K562 (cell line): Measurements from ENCODE around the gene ZNF479. TPM values are rescaled to one million over a fixed set of nuclear protein-coding genes. Genes with fewer than 3 reads are reported as not detected.
A peak's percentile ranks its signal among the peaks of the same experiment; 100 is the strongest.

Source experiments
- ATAC-seq: fragments of 200-7000 bp; cut with Tn5 transposase; 3 replicates; pipeline ENCODE4 v1.9.1; 2020; ENCODE audit warnings: moderate library complexity
- BruUV-seq: library from RNA; stranded (reverse); fragments of 400-500 nt; replicated peaks from 2 replicates; lab custom pipeline; 2021; lab: Mats Ljungman, UMichigan
- CTCF ChIA-PET: fragments of 300-600 bp; formaldehyde crosslinking; extraction: SDS; loops from one replicate; lab custom pipeline; 2021; ENCODE audit warnings: low intra/inter-chr PET ratio; lab: Yijun Ruan, JAX
- POLR2A ChIA-PET: fragments of 300-600, 350-650 bp; sonication (Branson Sonifier 250); formaldehyde crosslinking; extraction: SDS; loops from one replicate; lab custom pipeline; 2021; ENCODE audit warnings: antibody characterized with exemption, inconsistent platforms; lab: Yijun Ruan, JAX
- DNase-seq, 4 experiments: peaks; one replicate each; pipeline versions ENCODE4 v3.0.0 to v3.0.0-alpha.2; 2011 to 2018; ENCODE audit warnings: low spot score in 3 of 4, mixed read lengths in 3 of 4; ENCODE audit errors: extremely low read depth in 1 of 4
- FAIRE-seq: peaks from 2 replicates; lab custom pipeline; 2011; peaks lifted over from hg19 to GRCh38; lab: Jason Lieb, UNC
- H2AFZ ChIP-seq: 2 replicates; pipeline ENCODE4 v1.6.0; 2011; ENCODE audit warnings: low read depth, low read length, control low read depth, inconsistent platforms
- H3K27ac ChIP-seq: fragments of 200-600 bp; 3 replicates; pipeline ENCODE4 v1.8.0; 2011; ENCODE audit warnings: low read depth, mild to moderate bottlenecking, control low read depth, inconsistent platforms, low read length, moderate library complexity, mixed read lengths; ENCODE audit errors: extremely low read depth
- H3K27me3 ChIP-seq, 2 experiments: fragments of 300-600 bp in 1 of 2; 2 replicates in 1 of 2; 3 replicates in 1 of 2; pipeline versions ENCODE4 v1.6.0 to v1.8.0; 2011; ENCODE audit warnings: inconsistent platforms in 2 of 2, low read length in 2 of 2, mild to moderate bottlenecking in 1 of 2, mixed read lengths in 1 of 2, moderate library complexity in 1 of 2; ENCODE audit not compliant: control insufficient read depth in 2 of 2, insufficient read depth in 2 of 2
- H3K36me3 ChIP-seq: fragments of 300-600 bp; 3 replicates; pipeline ENCODE4 v1.8.0; 2011; ENCODE audit warnings: mild to moderate bottlenecking, low read length, inconsistent platforms; ENCODE audit not compliant: control insufficient read depth, insufficient read depth
- H3K4me1 ChIP-seq, 2 experiments: fragments of 200-600 bp in 1 of 2; replicated peaks in 1 of 2; 2 replicates in 1 of 2; 3 replicates in 1 of 2; pipeline versions ENCODE4 v1.5.1 to v1.8.0; 2011; ENCODE audit warnings: inconsistent platforms in 2 of 2, low read length in 2 of 2, mild to moderate bottlenecking in 1 of 2, mixed read lengths in 1 of 2, moderate library complexity in 1 of 2; ENCODE audit not compliant: control insufficient read depth in 2 of 2, insufficient read depth in 2 of 2
- H3K4me2 ChIP-seq: 2 replicates; pipeline ENCODE4 v1.6.1; 2011; ENCODE audit warnings: low read length, control low read depth, inconsistent platforms, mixed read lengths; ENCODE audit not compliant: insufficient read depth
- H3K4me3 ChIP-seq: fragments of 200-600 bp; sonication (generic), shearing (Covaris generic); 2 replicates; pipeline ENCODE4 v1.5.1; 2016; ENCODE audit warnings: control low read depth, inconsistent platforms
- H3K79me2 ChIP-seq: fragments of 200-600 bp; 3 replicates; pipeline ENCODE4 v1.8.0; 2011; ENCODE audit warnings: low read length, inconsistent platforms; ENCODE audit not compliant: control insufficient read depth, insufficient read depth
- H3K9ac ChIP-seq, 2 experiments: 2 replicates each; pipeline versions ENCODE4 v1.6.0 to v1.6.1; 2011; ENCODE audit warnings: low read depth in 2 of 2, low read length in 2 of 2, control low read depth in 1 of 2, inconsistent platforms in 1 of 2, mild to moderate bottlenecking in 1 of 2, mixed read lengths in 1 of 2; ENCODE audit not compliant: insufficient read depth in 1 of 2
- H3K9me1 ChIP-seq: one replicate; pipeline ENCODE4 v1.6.0; 2011; ENCODE audit warnings: inconsistent platforms, mild to moderate bottlenecking, low read length, moderate library complexity; ENCODE audit not compliant: control insufficient read depth, insufficient read depth
- H3K9me3 ChIP-seq: replicated peaks from 2 replicates; pipeline ENCODE4 v1.5.1; 2011; ENCODE audit warnings: low read depth, low read length, inconsistent platforms; ENCODE audit not compliant: control insufficient read depth, insufficient read depth
- H4K20me1 ChIP-seq: replicated peaks from 2 replicates; pipeline ENCODE4 v1.6.1; 2011; ENCODE audit warnings: low read length, inconsistent platforms, mixed read lengths; ENCODE audit not compliant: control insufficient read depth, insufficient read depth
- MNT ChIP-seq, 2 experiments: fragments of 450-650 bp; conservative IDR thresholded peaks; 2 replicates each; pipeline ENCODE4 v1.6.1; 2017; ENCODE audit warnings: mild to moderate bottlenecking in 2 of 2, moderate library complexity in 2 of 2
- ZNF274 ChIP-seq: IDR thresholded peaks from 2 replicates; pipeline ENCODE4 v1.6.1; 2011; ENCODE audit warnings: low read depth, mild to moderate bottlenecking, low read length, moderate library complexity, borderline replicate concordance
- WGBS: fragments of 100-300 bp; shearing (Covaris generic); methylation state at CpG from one replicate; pipeline ENCODE4 v1.1.6; 2016; ENCODE audit warnings: low coverage, mixed read lengths; ENCODE audit not compliant: insufficient coverage; ENCODE audit errors: missing lambda C conversion rate; 5-methylcytosine and 5-hydroxymethylcytosine counted together
- in situ Hi-C: fragments of 300-500 bp; cut with MboI; formaldehyde crosslinking; loops from 4 replicates; pipeline ENCODE4 v1.15.0; 2018; ENCODE audit warnings: inconsistent platforms, mixed read lengths
- intact Hi-C: fragments of 100-400 bp; cut with micrococcal nuclease; formaldehyde crosslinking; loops from 2 replicates; pipeline ENCODE4 v1.14.2; 2022
- polyA plus RNA-seq, 8 experiments: library from polyadenylated mRNA; depleted of rRNA in 4 of 8; stranded (reverse) in 5 of 8; unstranded in 3 of 8; fragments of >200 nt; fragmentation: Nextera tagmentation in 2 of 8; fragmentation: Illumina TruSeq in 1 of 8; extraction: Ambion mirVana in 2 of 8; extraction: Trizol in 1 of 8; gene quantifications; 2 replicates each; pipeline versions ENCODE4 v1.2.1 to v1.2.3, GENCODE V29; 2011 to 2014; ENCODE audit warnings: inconsistent platforms in 1 of 8, missing spikeins in 1 of 8
- total RNA-seq, 7 experiments: library from RNA; depleted of rRNA in 6 of 7; stranded (reverse); fragments of >200 nt in 6 of 7; fragmentation: Illumina TruSeq in 2 of 7; extraction: Trizol in 2 of 7; gene quantifications; 2 replicates each; pipeline versions ENCODE4 v1.2.1 to v1.2.3, GENCODE V29; 2011 to 2021; ENCODE audit warnings: low replicate concordance in 1 of 7

ZNF479 gene
- total and polyA plus RNA-seq, 9 of the 15 experiments (the other 6 are each of a cell fraction or from before 2014, with no cell fraction given): not detected

GRCh38 chr7:57165285-57165899 is 33.2 kb upstream of the ZNF479 start:
- intact Hi-C loops (no loop called here), in situ Hi-C loops (no loop called here)
- CTCF ChIA-PET: no interaction called here
- POLR2A ChIA-PET: no interaction called here
- Histone ChIP-seq H3K4me1 (no peaks in the 10 kb centered on the region), H3K27me3 (no peaks in the 10 kb centered on the region), H3K9me3 (0 out of 2 replicates have a peak, but pooled peaks cover 2% of the 10 kb centered on the region), H3K27ac (no peak overlapping the region), H3K4me2 (no peak overlapping the region), H3K36me3 (no peaks in the 10 kb centered on the region), H2AFZ (no peak overlapping the region), H4K20me1 (no peaks in the 10 kb centered on the region), H3K4me3 (no peak overlapping the region), H3K9ac (no peak overlapping the region), H3K79me2 (no peaks in the 10 kb centered on the region), H3K9me1 (no peaks in the 10 kb centered on the region)
- no TSS peak for BruUV-seq
- no peak for ATAC-seq
- no peak for FAIRE-seq
- no peak for DNase-seq
- TF ChIP-seq MNT (conservative IDR thresholded peaks at IDR 0.05): no peak
- peak; percentile 98 for TF ChIP-seq ZNF274
- 2% methylated on average over 7 of the region's 7 CpGs for WGBS
